Transverse colon (tissue), 4 donors: ENCODE measurements around the gene GPBAR1. TPM values are rescaled to one million over a fixed set of nuclear protein-coding genes. Genes with fewer than 3 reads are reported as not detected.

Experiments used
- DNase-seq: peaks from one replicate; pipeline ENCODE4 v3.0.0-alpha.2; 2019
- H3K27ac ChIP-seq, 4 donors: fragments of 200-600 bp; sonication (generic); 2 replicates each; pipeline ENCODE4 v1.5.1; 2016 to 2018; ENCODE audit warnings: inconsistent platforms in 4 of 4
- H3K27me3 ChIP-seq: fragments of 200-600 bp; sonication (generic); 2 replicates; pipeline ENCODE4 v1.5.1; 2017; ENCODE audit warnings: inconsistent platforms
- H3K36me3 ChIP-seq, 4 donors: fragments of 200-600 bp; sonication (generic); 2 replicates each; pipeline ENCODE4 v1.5.1; 2017 to 2019; ENCODE audit warnings: inconsistent platforms in 4 of 4
- H3K4me1 ChIP-seq, 4 donors: fragments of 200-600 bp; sonication (generic); 2 replicates each; pipeline ENCODE4 v1.5.1; 2017 to 2020; ENCODE audit warnings: inconsistent platforms in 4 of 4
- H3K4me3 ChIP-seq, 4 donors: fragments of 200-600 bp; sonication (generic); 1 replicate in 1 of 4; 2 replicates in 3 of 4; pipeline versions ENCODE4 v1.5.1 to v1.6.1; 2017 to 2019; ENCODE audit warnings: inconsistent platforms in 4 of 4
- H3K9me3 ChIP-seq, 2 donors: fragments of 200-600 bp; sonication (generic); 2 replicates each; pipeline ENCODE4 v1.5.1; 2017 to 2019; ENCODE audit warnings: inconsistent platforms in 2 of 2
- EP300 ChIP-seq: sonication (generic); formaldehyde crosslinking; IDR thresholded peaks from one replicate; pipeline ENCODE4 v1.6.1; 2017; ENCODE audit warnings: antibody characterized with exemption, low read depth
- POLR2A ChIP-seq: fragments of 450-650 bp; IDR thresholded peaks from one replicate; pipeline ENCODE4 v1.6.1; 2016; ENCODE audit warnings: antibody characterized with exemption, mild to moderate bottlenecking, moderate library complexity
- POLR2AphosphoS5 ChIP-seq, 3 donors: sonication (generic); formaldehyde crosslinking; IDR thresholded peaks; one replicate each; pipeline ENCODE4 v1.6.1; 2016; ENCODE audit warnings: antibody characterized with exemption in 3 of 3
- WGBS, 2 donors: methylation state at CpG; one replicate each; pipeline ENCODE4 v1.1.5; 2018; ENCODE audit warnings: low coverage in 1 of 2; 5-methylcytosine and 5-hydroxymethylcytosine counted together
- in situ Hi-C, 4 donors: fragments of 200-750 bp; cut with MboI; loops; one replicate each; pipeline versions ENCODE4 v1.15.0 to v1.15.1; 2017; ENCODE audit warnings: low sequenced_read_pairs in 3 of 4, low pct_ligation_motif_present in 1 of 4, low pct_unique_long_range_greater_than_20kb in 1 of 4
- intact Hi-C: fragments of 100-400 bp; cut with DNase I; formaldehyde crosslinking; loops from one replicate; pipeline ENCODE4 v1.15.1; 2023; ENCODE audit warnings: low total_unique reads
- total RNA-seq, 4 donors: library from RNA; depleted of rRNA; stranded (reverse); fragments of >200 nt; gene quantifications; one replicate each; pipeline ENCODE4 v1.1.0, GENCODE V29; 2016
- TF ChIP-seq, protein P1 (sequence below), 5 experiments: fragments of 200-600 bp in 3 of 5; fragments of 450-650 bp in 2 of 5; sonication (generic) in 3 of 5; IDR thresholded peaks; 1 replicate in 2 of 5; 2 replicates in 3 of 5; pipeline ENCODE4 v1.5.1; 2016 to 2017; ENCODE audit warnings: antibody characterized with exemption in 5 of 5, inconsistent platforms in 3 of 5, mild to moderate bottlenecking in 2 of 5, moderate library complexity in 1 of 5

The GPBAR1 gene
- total RNA-seq, 4 donors from 2014 or later: 2.5 to 3.0 TPM; not detected in 2

DNA sequence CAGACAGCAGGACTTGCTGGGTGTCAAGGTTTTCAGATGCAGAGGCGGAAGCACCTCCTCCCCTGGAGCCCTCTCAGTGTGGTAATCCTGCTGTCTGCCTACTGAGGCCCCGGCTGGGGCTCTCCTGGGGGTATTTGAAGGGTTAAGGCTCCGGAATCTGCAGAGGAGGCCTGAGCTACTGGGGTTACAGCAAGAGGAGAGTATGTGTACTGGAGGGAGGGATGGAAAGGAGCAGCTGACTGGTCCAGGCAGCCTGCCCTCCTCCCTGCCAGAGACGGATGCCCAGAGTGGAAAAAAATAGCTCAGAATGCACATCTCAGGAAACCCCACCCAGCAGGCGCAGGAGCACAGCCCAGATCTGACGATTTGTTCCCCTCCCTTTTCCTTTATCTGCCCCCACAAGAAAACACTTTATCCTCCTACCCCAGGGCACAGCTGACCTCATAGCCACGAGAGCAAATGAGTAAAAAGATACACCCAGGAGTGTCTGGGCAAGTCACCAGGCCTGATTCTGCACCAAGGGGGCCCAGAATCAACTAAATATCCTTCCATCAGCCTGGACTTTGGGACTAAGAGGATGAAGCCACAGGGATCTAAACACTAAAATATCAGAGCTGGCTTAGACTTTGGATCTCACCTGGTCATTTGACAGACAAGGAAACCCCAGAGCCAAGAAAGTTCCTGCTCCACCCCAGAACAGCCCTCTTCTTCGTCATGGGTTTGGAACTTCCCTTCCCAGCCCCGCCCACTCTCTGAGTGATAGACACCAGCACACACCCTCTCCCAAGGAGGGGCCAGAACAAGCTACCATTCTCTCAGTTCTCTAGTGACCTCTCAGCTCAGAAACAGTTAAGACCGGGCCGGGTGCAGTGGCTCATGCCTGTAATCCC is 26.0 kb downstream of the GPBAR1 start:
- Histone ChIP-seq H3K27ac (peak overlapping the region; percentile 96 to 98 (median 98)), H3K9me3 (no peaks in the 10 kb centered on the region), H3K4me3 (peak overlapping the region; percentile 8 to 39 (median 22)), H3K36me3 (peaks cover 0 to under 1% (median 0%) of the 10 kb centered on the region in 4 donors), H3K4me1 (peaks cover 77 to 98% (median 95%) of the 10 kb centered on the region in 4 donors), H3K27me3 (no peaks in the 10 kb centered on the region)
- peak; percentile 96 for DNase-seq
- TF ChIP-seq POLR2A (peak; percentile 87), POLR2AphosphoS5 (IDR thresholded peaks at IDR 0.05) (peak; percentile 88 to 94 (median 88)), EP300 (peak; percentile 56)
- TF ChIP-seq, protein P1, sequence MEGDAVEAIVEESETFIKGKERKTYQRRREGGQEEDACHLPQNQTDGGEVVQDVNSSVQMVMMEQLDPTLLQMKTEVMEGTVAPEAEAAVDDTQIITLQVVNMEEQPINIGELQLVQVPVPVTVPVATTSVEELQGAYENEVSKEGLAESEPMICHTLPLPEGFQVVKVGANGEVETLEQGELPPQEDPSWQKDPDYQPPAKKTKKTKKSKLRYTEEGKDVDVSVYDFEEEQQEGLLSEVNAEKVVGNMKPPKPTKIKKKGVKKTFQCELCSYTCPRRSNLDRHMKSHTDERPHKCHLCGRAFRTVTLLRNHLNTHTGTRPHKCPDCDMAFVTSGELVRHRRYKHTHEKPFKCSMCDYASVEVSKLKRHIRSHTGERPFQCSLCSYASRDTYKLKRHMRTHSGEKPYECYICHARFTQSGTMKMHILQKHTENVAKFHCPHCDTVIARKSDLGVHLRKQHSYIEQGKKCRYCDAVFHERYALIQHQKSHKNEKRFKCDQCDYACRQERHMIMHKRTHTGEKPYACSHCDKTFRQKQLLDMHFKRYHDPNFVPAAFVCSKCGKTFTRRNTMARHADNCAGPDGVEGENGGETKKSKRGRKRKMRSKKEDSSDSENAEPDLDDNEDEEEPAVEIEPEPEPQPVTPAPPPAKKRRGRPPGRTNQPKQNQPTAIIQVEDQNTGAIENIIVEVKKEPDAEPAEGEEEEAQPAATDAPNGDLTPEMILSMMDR (IDR thresholded peaks at IDR 0.05): no peak
- 0 to 11% methylated on average over 1 to 11 of the region's 11 CpGs for WGBS, 2 donors
- intact Hi-C loops (no loop called here), in situ Hi-C loops (loop anchor here in 2 of 4 donors (25.0 kb wide), 1 partner anchor 100 kb away; the partner anchor contains the start of genes CTDSP1 (in 2 of the 2) and SLC11A1 (in 2 of the 2))

DNA sequence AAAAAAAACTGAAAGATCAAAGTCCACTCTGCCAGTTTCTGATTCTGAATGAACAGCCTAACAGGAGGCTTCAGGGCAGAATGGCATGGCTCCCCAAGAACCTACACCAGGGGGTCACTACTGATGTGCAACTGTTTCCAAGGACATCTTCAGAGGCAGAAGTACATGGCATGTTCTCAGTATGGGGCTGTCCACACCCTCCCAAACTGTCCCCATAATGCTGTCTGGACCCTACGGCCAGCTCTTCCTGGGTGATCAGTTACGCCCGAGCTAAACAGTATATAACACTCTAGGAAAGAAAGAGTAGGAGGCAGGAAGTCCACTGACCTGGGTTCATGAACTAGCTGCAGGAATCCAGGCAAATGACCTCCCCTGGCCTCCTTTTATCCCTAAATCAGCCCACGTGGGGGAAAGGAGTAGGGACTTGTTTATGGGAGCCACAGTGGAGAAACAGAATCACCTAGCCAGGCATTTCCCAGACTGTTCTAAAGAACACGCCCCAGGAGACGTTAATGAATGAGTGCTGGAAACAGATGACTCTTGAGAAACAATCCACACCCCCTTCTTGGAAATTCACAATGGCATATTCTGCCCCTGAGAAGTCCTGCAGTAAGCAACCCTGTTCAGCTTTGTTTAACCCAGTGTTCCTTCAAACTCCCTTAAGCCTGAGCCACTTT is 29.0 kb downstream of the GPBAR1 start:
- Histone ChIP-seq H3K36me3 (no peaks in the 10 kb centered on the region), H3K4me3 (peak overlapping the region in 2 of 4 donors; percentile 81 to 88), H3K27ac (peak overlapping the region; percentile 96 to 98 (median 98)), H3K4me1 (peaks cover 59 to 89% (median 87%) of the 10 kb centered on the region in 4 donors), H3K9me3 (no peaks in the 10 kb centered on the region), H3K27me3 (no peaks in the 10 kb centered on the region)
- TF ChIP-seq, protein P1 (IDR thresholded peaks at IDR 0.05): peak in 1 of 5 experiments; percentile 26
- peak; percentile 50 to 61 (median 58) for TF ChIP-seq POLR2AphosphoS5 (IDR thresholded peaks at IDR 0.05)
- peak; percentile 71 for TF ChIP-seq EP300
- peak; percentile 39 for TF ChIP-seq POLR2A
- intact Hi-C loops (no loop called here), in situ Hi-C loops (loop anchor here in 3 of 4 donors (10.0 to 25.0 kb wide), 2 partner anchors 98 to 105 kb away; partner anchors contain the start of genes CTDSP1 (in 3 of the 3) and SLC11A1 (in 2 of the 3))
- DNase-seq: no peak
- WGBS, 2 donors: 0 to 21% methylated on average over 3 to 6 of the region's 6 CpGs

DNA sequence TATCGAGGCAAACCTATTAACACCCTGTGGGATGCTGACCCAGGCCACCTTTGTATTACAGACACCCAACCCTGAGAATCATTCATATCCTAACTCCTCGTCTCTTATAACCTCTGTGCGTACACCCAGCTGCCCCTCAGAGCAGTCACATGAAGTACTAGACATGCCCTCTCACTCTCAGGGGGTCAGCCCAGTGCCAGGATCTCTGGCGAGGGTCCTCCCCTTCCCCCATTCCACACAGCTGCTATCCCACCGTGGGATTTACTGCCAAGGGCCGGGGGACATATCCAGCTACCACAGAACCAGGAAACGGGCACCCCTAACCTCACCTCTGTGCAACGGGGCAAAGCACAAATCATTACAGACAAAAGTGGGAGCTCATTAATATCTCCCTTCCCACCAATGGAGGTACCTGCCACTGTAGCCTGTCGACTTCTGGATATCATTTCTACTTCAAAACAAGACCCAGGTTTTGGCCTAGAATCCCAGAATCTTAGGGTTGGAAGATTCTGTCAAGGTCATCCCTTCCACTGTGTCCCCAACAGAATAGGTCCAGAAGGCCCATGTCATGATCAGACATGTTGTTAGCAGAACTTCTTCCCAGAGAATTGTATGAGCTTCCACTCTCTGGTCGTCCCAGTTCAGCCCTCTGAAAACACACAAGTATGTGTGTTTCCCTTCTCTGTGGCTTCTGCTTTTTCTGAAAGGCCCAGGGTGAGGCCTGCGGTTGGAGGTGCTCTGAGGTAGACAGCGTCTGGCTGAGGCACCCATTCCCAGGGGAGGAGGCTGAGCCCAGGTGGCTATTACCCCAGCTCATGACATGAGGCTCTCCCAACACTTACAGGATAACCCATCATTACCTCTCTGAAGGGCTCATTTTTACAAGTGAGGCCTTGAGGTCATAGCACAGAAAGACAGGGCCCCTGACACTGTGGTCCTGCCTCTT is 29.8 kb downstream of the GPBAR1 start:
- 33 to 50% methylated on average over 2 to 12 of the region's 12 CpGs for whole genome bisulfite sequencing, 2 donors
- Histone ChIP-seq H3K4me3 (peak overlapping the region; percentile 73 to 88 (median 79)), H3K36me3 (no peaks in the 10 kb centered on the region), H3K9me3 (no peaks in the 10 kb centered on the region), H3K4me1 (peaks cover 55 to 89% (median 84%) of the 10 kb centered on the region in 4 donors), H3K27me3 (no peaks in the 10 kb centered on the region), H3K27ac (peak overlapping the region; percentile 96 to 98 (median 98))
- in situ Hi-C loops: loop anchor here in 3 of 4 donors (10.0 to 25.0 kb wide), 2 partner anchors 97 to 104 kb away; partner anchors contain the start of genes CTDSP1 (in 3 of the 3) and SLC11A1 (in 2 of the 3)
- TF ChIP-seq, protein P1 (IDR thresholded peaks at IDR 0.05): no peak
- TF ChIP-seq POLR2A: no peak
- peak; percentile 58 for DNase-seq
- intact Hi-C loops: no loop called here
